H1 (cell line): ENCODE measurements around the gene YIPF3. TPM values are rescaled to one million over a fixed set of nuclear protein-coding genes. Genes with fewer than 3 reads are reported as not detected.

ENCODE experiments used
- CTCF ChIA-PET: fragments of 300-600 bp; sonication (Branson Sonifier 250); formaldehyde crosslinking; loops from one replicate; lab custom pipeline; 2021; ENCODE audit not compliant: partially characterized antibody; lab: Charles Lee
- POLR2A ChIA-PET: fragments of 300-600 bp; sonication (Branson Sonifier 250); formaldehyde crosslinking; loops from one replicate; lab custom pipeline; 2021; ENCODE audit warnings: inconsistent platforms; ENCODE audit not compliant: partially characterized antibody; lab: Charles Lee
- DNase-seq, 2 experiments: peaks; one replicate each; pipeline versions ENCODE4 v3.0.0 to v3.0.0-alpha.2; 2010 to 2022; ENCODE audit warnings: low spot score in 2 of 2, low read depth in 1 of 2, mixed read lengths in 1 of 2
- FAIRE-seq: peaks from 2 replicates; lab custom pipeline; 2011; peaks lifted over from hg19 to GRCh38; lab: Jason Lieb, UNC
- H2AFZ ChIP-seq: 2 replicates; pipeline ENCODE4 v1.8.1; 2012; ENCODE audit warnings: low read length, inconsistent platforms
- H2AK5ac ChIP-seq: 2 replicates; pipeline ENCODE4 v1.6.1; 2013; ENCODE audit warnings: low read depth, low read length
- H2BK120ac ChIP-seq: replicated peaks from 2 replicates; pipeline ENCODE3; 2013; ENCODE audit warnings: low read depth, low read length, inconsistent platforms
- H2BK12ac ChIP-seq: 2 replicates; pipeline ENCODE4 v1.6.1; 2013; ENCODE audit warnings: low read depth, low read length
- H2BK15ac ChIP-seq: 2 replicates; pipeline ENCODE4 v1.6.1; 2013; ENCODE audit warnings: low read length
- H2BK20ac ChIP-seq: 2 replicates; pipeline ENCODE4 v1.6.1; 2013; ENCODE audit warnings: low read length
- H2BK5ac ChIP-seq: 2 replicates; pipeline ENCODE4 v1.6.1; 2013; ENCODE audit warnings: low read depth, low read length
- H3K14ac ChIP-seq: 2 replicates; pipeline ENCODE4 v1.6.1; 2013; ENCODE audit warnings: inconsistent platforms; ENCODE audit not compliant: insufficient read length
- H3K18ac ChIP-seq: 2 replicates; pipeline ENCODE4 v1.6.1; 2013; ENCODE audit warnings: low read length; ENCODE audit errors: extremely low read depth
- H3K23ac ChIP-seq: 2 replicates; pipeline ENCODE4 v1.6.1; 2013; ENCODE audit warnings: inconsistent platforms; ENCODE audit not compliant: insufficient read length
- H3K23me2 ChIP-seq: 2 replicates; pipeline ENCODE4 v1.6.1; 2013; ENCODE audit warnings: low read depth, low read length
- H3K27ac ChIP-seq: 2 replicates; pipeline ENCODE4 v1.6.1; 2011; ENCODE audit warnings: low read depth, low read length, inconsistent platforms
- H3K27me3 ChIP-seq, 4 experiments: replicated peaks in 1 of 4; 1 replicate in 1 of 4; 2 replicates in 3 of 4; pipeline versions ENCODE4 v1.6.1 to v1.8.1; 2011 to 2013; ENCODE audit warnings: low read length in 3 of 4, mild to moderate bottlenecking in 3 of 4, inconsistent platforms in 2 of 4, mixed read lengths in 2 of 4, moderate library complexity in 1 of 4; ENCODE audit not compliant: control insufficient read depth in 3 of 4, insufficient read depth in 3 of 4; ENCODE audit errors: extremely low read depth in 1 of 4
- H3K36me3 ChIP-seq, 4 experiments: 2 replicates each; pipeline versions ENCODE4 v1.6.1 to v1.8.1; 2011 to 2013; ENCODE audit warnings: mild to moderate bottlenecking in 4 of 4, low read length in 3 of 4, moderate library complexity in 2 of 4, control low read depth in 1 of 4, inconsistent platforms in 1 of 4; ENCODE audit not compliant: insufficient read depth in 4 of 4, control insufficient read depth in 2 of 4
- H3K4ac ChIP-seq: replicated peaks from 2 replicates; pipeline ENCODE3; 2013; ENCODE audit warnings: low read length, low read depth, mixed read lengths, inconsistent platforms; ENCODE audit not compliant: insufficient read length
- H3K4me1 ChIP-seq, 4 experiments: replicated peaks in 1 of 4; 1 replicate in 1 of 4; 2 replicates in 3 of 4; pipeline versions ENCODE4 v1.6.1 to v1.8.1; 2011 to 2013; ENCODE audit warnings: low read length in 3 of 4, inconsistent platforms in 2 of 4, mixed read lengths in 1 of 4; ENCODE audit not compliant: insufficient read depth in 4 of 4, control insufficient read depth in 3 of 4
- H3K4me2 ChIP-seq, 2 experiments: 2 replicates each; pipeline versions ENCODE4 v1.6.1 to v1.8.1; 2011 to 2013; ENCODE audit warnings: low read depth in 2 of 2, low read length in 2 of 2, control low read depth in 1 of 2, inconsistent platforms in 1 of 2, mild to moderate bottlenecking in 1 of 2; ENCODE audit not compliant: insufficient read depth in 1 of 2
- H3K4me3 ChIP-seq, 4 experiments: fragments of 200-600, 300-600 bp in 1 of 4; sonication (generic), shearing (Covaris generic), sonication (Bioruptor Twin) in 1 of 4; 2 replicates each; pipeline versions ENCODE4 v1.5.1 to v1.8.1; 2011 to 2016; ENCODE audit warnings: low read length in 4 of 4, low read depth in 3 of 4, control low read depth in 2 of 4, inconsistent platforms in 2 of 4, mild to moderate bottlenecking in 2 of 4, mixed read lengths in 1 of 4, moderate library complexity in 1 of 4; ENCODE audit not compliant: insufficient read depth in 2 of 4; ENCODE audit errors: extremely low read depth in 1 of 4
- H3K56ac ChIP-seq: replicated peaks from 2 replicates; pipeline ENCODE3; 2013; ENCODE audit warnings: low read depth, mild to moderate bottlenecking, mixed read lengths, low read length, inconsistent platforms; ENCODE audit not compliant: insufficient read length
- H3K79me1 ChIP-seq: 2 replicates; pipeline ENCODE4 v1.6.1; 2013; ENCODE audit warnings: low read depth, low read length, control low read depth
- H3K79me2 ChIP-seq, 2 experiments: 2 replicates each; pipeline versions ENCODE4 v1.6.1 to v1.8.1; 2012 to 2013; ENCODE audit warnings: low read length in 2 of 2, mild to moderate bottlenecking in 2 of 2, inconsistent platforms in 1 of 2; ENCODE audit not compliant: insufficient read depth in 2 of 2, control insufficient read depth in 1 of 2
- H3K9ac ChIP-seq, 4 experiments: replicated peaks in 1 of 4; 1 replicate in 1 of 4; 2 replicates in 3 of 4; pipeline versions ENCODE4 v1.6.1 to v1.8.1; 2011 to 2013; ENCODE audit warnings: low read depth in 3 of 4, low read length in 3 of 4, control low read depth in 2 of 4, mild to moderate bottlenecking in 2 of 4, moderate library complexity in 2 of 4, inconsistent platforms in 1 of 4; ENCODE audit errors: extremely low read depth in 1 of 4
- H3K9me3 ChIP-seq, 2 experiments: 2 replicates each; pipeline versions ENCODE4 v1.6.1 to v1.8.1; 2012 to 2013; ENCODE audit warnings: mild to moderate bottlenecking in 2 of 2, moderate library complexity in 2 of 2, control low read depth in 1 of 2, inconsistent platforms in 1 of 2, low read depth in 1 of 2, low read length in 1 of 2, mixed read lengths in 1 of 2; ENCODE audit not compliant: insufficient read depth in 2 of 2
- H4K20me1 ChIP-seq, 2 experiments: replicated peaks in 1 of 2; 2 replicates each; pipeline versions ENCODE3 to v1.8.1; 2011 to 2013; ENCODE audit warnings: inconsistent platforms in 2 of 2, low read length in 2 of 2, mild to moderate bottlenecking in 1 of 2; ENCODE audit not compliant: insufficient read depth in 2 of 2, control insufficient read depth in 1 of 2
- H4K5ac ChIP-seq: 2 replicates; pipeline ENCODE4 v1.6.1; 2013; ENCODE audit warnings: low read length, low read depth, mixed read lengths, inconsistent platforms; ENCODE audit not compliant: insufficient read length
- H4K8ac ChIP-seq: 2 replicates; pipeline ENCODE4 v1.8.0; 2013; ENCODE audit warnings: mild to moderate bottlenecking, moderate library complexity, low read length, inconsistent platforms; ENCODE audit not compliant: insufficient read depth; ENCODE audit errors: extremely low read depth
- H4K91ac ChIP-seq: replicated peaks from 2 replicates; pipeline ENCODE3; 2013; ENCODE audit warnings: low read length, mixed read lengths, inconsistent platforms; ENCODE audit not compliant: insufficient read length
- BACH1 ChIP-seq: IDR thresholded peaks from 2 replicates; pipeline ENCODE4 v1.6.1; 2012; ENCODE audit warnings: low read length, improper control_type of control experiment
- CBX8 ChIP-seq: fragments of 300-800, 300-1000 bp; sonication (generic); IDR thresholded peaks from 2 replicates; pipeline ENCODE4 v1.7.1; 2016; ENCODE audit warnings: low read depth, low read length, borderline replicate concordance
- FOSL1 ChIP-seq: IDR thresholded peaks from 2 replicates; pipeline ENCODE4 v1.6.1; 2011; ENCODE audit warnings: mild to moderate bottlenecking, low read depth, low read length, moderate library complexity; ENCODE audit not compliant: insufficient read depth
- HDAC6 ChIP-seq: IDR thresholded peaks from one replicate; pipeline ENCODE4 v1.7.1; 2012; ENCODE audit warnings: low read depth, mild to moderate bottlenecking, inconsistent platforms, low read length, moderate library complexity
- PHF8 ChIP-seq: fragments of 200-600 bp; sonication (generic); conservative IDR thresholded peaks from 2 replicates; pipeline ENCODE4 v1.7.1; 2012; ENCODE audit warnings: low read depth, mild to moderate bottlenecking, inconsistent platforms, low read length, moderate library complexity
- SIX5 ChIP-seq: IDR thresholded peaks from 2 replicates; pipeline ENCODE4 v1.6.1; 2011; ENCODE audit warnings: mild to moderate bottlenecking, low read depth, low read length
- SP4 ChIP-seq: IDR thresholded peaks from 2 replicates; pipeline ENCODE4 v1.6.1; 2012; ENCODE audit warnings: low read length, inconsistent platforms
- TCF12 ChIP-seq: IDR thresholded peaks from 2 replicates; pipeline ENCODE4 v1.6.1; 2011; ENCODE audit warnings: low read depth, mild to moderate bottlenecking, low read length
- WGBS, 2 experiments: shearing (Covaris generic) in 1 of 2; methylation state at CpG; one replicate each; pipeline versions ENCODE4 v1.1.6 to v1.1.7; 2013 to 2015; ENCODE audit warnings: low lambda C conversion rate in 2 of 2, mixed read lengths in 2 of 2, inconsistent platforms in 1 of 2, low coverage in 1 of 2, missing lambda C conversion rate in 1 of 2; ENCODE audit not compliant: insufficient replicate concordance in 2 of 2, insufficient coverage in 1 of 2, insufficient read length in 1 of 2; ENCODE audit errors: extremely low coverage in 1 of 2, missing lambda C conversion rate in 1 of 2; 5-methylcytosine and 5-hydroxymethylcytosine counted together
- polyA plus RNA-seq, 7 experiments: library from polyadenylated mRNA; depleted of rRNA in 3 of 7; stranded (reverse) in 5 of 7; unstranded in 2 of 7; fragments of >200 nt in 5 of 7; fragments of 200-250 nt in 2 of 7; gene quantifications; 1 replicate in 5 of 7; 2 replicates in 1 of 7; 4 replicates in 1 of 7; pipeline versions ENCODE4 v1.2.1 to v1.2.3, GENCODE V29; 2011 to 2013; ENCODE audit warnings: missing spikeins in 2 of 7, mixed read lengths in 2 of 7
- total RNA-seq: library from RNA; stranded (reverse); fragmentation: NEBNext Ultra II Directional; extraction: Animal tissue kit (Norgen Biotek cat#: 25700); gene quantifications from 2 replicates; pipeline ENCODE4 v1.2.1, GENCODE V29; 2021
- TF ChIP-seq, protein P1 (sequence below): IDR thresholded peaks from 2 replicates; pipeline ENCODE4 v1.6.1; 2011; ENCODE audit warnings: low read length, improper control_type of control experiment
- TF ChIP-seq, protein P2 (sequence below): IDR thresholded peaks from 2 replicates; pipeline ENCODE4 v1.6.1; 2012; ENCODE audit warnings: inconsistent platforms

The YIPF3 gene
- total and polyA plus RNA-seq, 2 of the 8 experiments (the other 6 are each of a cell fraction or from before 2014, with no cell fraction given), result 77.2 to 225 TPM

- CTCF ChIA-PET, result interaction anchor here (0.9 to 32.9 kb wide), 4 partner anchors 6 to 109 kb away, joined by 3 to 536 read pairs (median 516); partner anchors contain the start of genes DLK2, LRRC73 and TJAP1
- Histone ChIP-seq H3K4me2 (no peak overlapping the region), H3K79me2 (peaks cover 0 to 59% of the 10 kb centered on the region in 2 experiments; a peak in 3 of 4 replicates)
Measured at GRCh38 chr6:43488667-43489276, 28.0 kb downstream of the YIPF3 start.

More at GRCh38 chr6:43488667-43489276, 28.0 kb downstream of the YIPF3 start:
- no peak overlapping the region for H3K4ac ChIP-seq
- H3K4me3 ChIP-seq, result no peak overlapping the region
- no peak overlapping the region for H2BK15ac ChIP-seq
- no peak overlapping the region for H2AFZ ChIP-seq
- peaks cover 20 to 38% of the 10 kb centered on the region in 2 experiments for H4K20me1 ChIP-seq
- no peak overlapping the region for H3K23ac ChIP-seq
- H3K27ac ChIP-seq, result no peak overlapping the region; the same call in 1 of the 2 replicates
- no peaks in the 10 kb centered on the region for H3K9me3 ChIP-seq
- no peak overlapping the region for H3K14ac ChIP-seq
- H4K5ac ChIP-seq, result no peak overlapping the region
- no peak overlapping the region for H2BK20ac ChIP-seq
- no peak overlapping the region for H2BK12ac ChIP-seq
- no peak for DNase-seq
- H2BK5ac ChIP-seq, result no peak overlapping the region
- no peak overlapping the region for H2AK5ac ChIP-seq
- TF ChIP-seq SP4 (no peak), PHF8 (no peak), SIX5 (no peak), FOSL1 (no peak), TCF12 (no peak), CBX8 (no peak), BACH1 (no peak), HDAC6 (no peak)
- TF ChIP-seq, protein P1, sequence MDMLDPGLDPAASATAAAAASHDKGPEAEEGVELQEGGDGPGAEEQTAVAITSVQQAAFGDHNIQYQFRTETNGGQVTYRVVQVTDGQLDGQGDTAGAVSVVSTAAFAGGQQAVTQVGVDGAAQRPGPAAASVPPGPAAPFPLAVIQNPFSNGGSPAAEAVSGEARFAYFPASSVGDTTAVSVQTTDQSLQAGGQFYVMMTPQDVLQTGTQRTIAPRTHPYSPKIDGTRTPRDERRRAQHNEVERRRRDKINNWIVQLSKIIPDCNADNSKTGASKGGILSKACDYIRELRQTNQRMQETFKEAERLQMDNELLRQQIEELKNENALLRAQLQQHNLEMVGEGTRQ, result no peak
- TF ChIP-seq, protein P2, sequence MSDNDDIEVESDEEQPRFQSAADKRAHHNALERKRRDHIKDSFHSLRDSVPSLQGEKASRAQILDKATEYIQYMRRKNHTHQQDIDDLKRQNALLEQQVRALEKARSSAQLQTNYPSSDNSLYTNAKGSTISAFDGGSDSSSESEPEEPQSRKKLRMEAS, result no peak
- TF ChIP-seq, all 59 proteins: peak for 0
- Histone ChIP-seq H3K23me2 (no peaks in the 10 kb centered on the region), H4K91ac (no peak overlapping the region), H3K4me1 (peaks cover 3 to 10% (median 6%) of the 10 kb centered on the region in 4 experiments; a peak in 3 of 7 replicates), H3K9ac (no peak overlapping the region), H3K79me1 (peaks cover 26% of the 10 kb centered on the region), H2BK120ac (no peak overlapping the region), H3K18ac (no peak overlapping the region), H3K56ac (no peak overlapping the region), H4K8ac (peak overlapping the region; percentile 28; the same call in 1 of the 2 replicates), H3K36me3 (0 out of 8 replicates have a peak, but pooled peaks cover 0 to 3% (median 0%) of the 10 kb centered on the region in 4 experiments), H3K27me3 (no peaks in the 10 kb centered on the region)
- no peak for FAIRE-seq
- WGBS, 2 experiments, result 90% methylated on average over 4 of the region's 4 CpGs; no CpG with 5 or more reads in 1 of the 2 experiments
- POLR2A ChIA-PET, result interaction anchor here (0.7 to 4.1 kb wide), 6 partner anchors 9 to 47 kb away, joined by 3 to 19 read pairs (median 3); partner anchors contain the start of gene LRRC73
